Neural crest cell (in vitro differentiated cells): Measurements from ENCODE around the gene BCAN. TPM values are rescaled to one million over a fixed set of nuclear protein-coding genes. Genes with fewer than 3 reads are reported as not detected.

Experiments used
- DNase-seq: peaks from one replicate; pipeline ENCODE4 v3.0.0; 2021; ENCODE audit warnings: low read depth, mixed read lengths, low spot score
- H3K27ac Mint-ChIP-seq: one replicate; pipeline ENCODE4 v1.8.0; 2021; ENCODE audit warnings: mild to moderate bottlenecking, mixed read lengths; ENCODE audit not compliant: unreplicated experiment
- H3K27me3 Mint-ChIP-seq: 2 replicates; pipeline ENCODE4 v1.8.0; 2021; ENCODE audit warnings: low read depth, mild to moderate bottlenecking, mixed read lengths
- H3K36me3 Mint-ChIP-seq: 2 replicates; pipeline ENCODE4 v1.8.0; 2021; ENCODE audit warnings: low read depth, mild to moderate bottlenecking, mixed read lengths
- H3K4me1 Mint-ChIP-seq: 2 replicates; pipeline ENCODE4 v1.8.0; 2021; ENCODE audit warnings: mixed read lengths
- H3K4me3 Mint-ChIP-seq: one replicate; pipeline ENCODE4 v1.8.0; 2021; ENCODE audit warnings: mild to moderate bottlenecking, mixed read lengths
- H3K9me3 Mint-ChIP-seq: 2 replicates; pipeline ENCODE4 v1.8.0; 2021; ENCODE audit warnings: mixed read lengths
- total RNA-seq: library from RNA; stranded (reverse); gene quantifications from 2 replicates; pipeline ENCODE4 v1.2.1, GENCODE V29; 2021
- TF ChIP-seq, protein P1 (sequence below): fragments of 200-600 bp; sonication (generic); conservative IDR thresholded peaks from 2 replicates; pipeline ENCODE4 v1.5.0; 2021; ENCODE audit warnings: antibody characterized with exemption, mild to moderate bottlenecking

The BCAN gene
- total RNA-seq, 1 donor from 2014 or later: 2.4 TPM

DNA sequence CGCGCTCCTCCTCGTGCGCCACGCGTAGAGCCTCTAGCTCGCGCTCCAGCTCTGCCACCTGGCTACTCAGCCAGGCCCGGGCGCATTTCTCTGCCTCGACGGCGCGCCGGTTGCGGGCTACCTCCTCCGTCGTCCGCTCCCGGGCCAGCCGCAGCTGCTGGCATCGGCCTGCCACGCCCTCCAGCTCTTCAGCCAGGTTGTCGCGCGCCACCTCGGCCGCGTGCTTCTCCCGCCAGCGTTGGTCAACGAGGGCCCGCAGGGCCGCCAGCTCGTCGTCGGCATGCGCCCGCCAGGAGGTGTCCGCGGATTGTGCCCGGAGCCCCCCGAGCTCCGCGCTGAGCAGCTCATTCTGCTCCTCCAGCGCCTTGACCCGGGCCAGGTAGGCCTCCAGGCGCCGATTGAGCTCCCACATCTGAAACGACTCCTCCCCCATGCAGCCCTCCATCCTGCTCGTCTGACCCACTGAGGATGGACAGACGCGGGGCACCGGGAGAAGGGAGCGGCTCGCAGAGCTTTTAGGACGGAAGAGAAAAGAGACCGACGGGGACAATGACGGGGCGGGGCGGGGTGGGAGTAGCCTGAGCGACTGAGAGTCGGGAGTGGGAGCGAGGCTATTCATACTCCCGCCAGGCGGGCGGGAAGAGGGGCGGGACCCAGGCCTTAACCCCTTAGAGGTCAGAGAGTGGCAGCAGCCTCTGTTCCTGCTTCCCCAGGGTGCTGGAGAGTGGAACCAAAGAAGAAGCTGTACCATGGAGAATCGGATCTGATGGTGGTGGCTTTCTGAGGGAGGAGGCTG, 35.1 kb downstream of the BCAN start, which contains the start of gene NES:
NES (minus strand) TSS at position 588 of the 796 bp plus-strand sequence; CDS start at position 445, 143 bp downstream.
- TF ChIP-seq, protein P1, sequence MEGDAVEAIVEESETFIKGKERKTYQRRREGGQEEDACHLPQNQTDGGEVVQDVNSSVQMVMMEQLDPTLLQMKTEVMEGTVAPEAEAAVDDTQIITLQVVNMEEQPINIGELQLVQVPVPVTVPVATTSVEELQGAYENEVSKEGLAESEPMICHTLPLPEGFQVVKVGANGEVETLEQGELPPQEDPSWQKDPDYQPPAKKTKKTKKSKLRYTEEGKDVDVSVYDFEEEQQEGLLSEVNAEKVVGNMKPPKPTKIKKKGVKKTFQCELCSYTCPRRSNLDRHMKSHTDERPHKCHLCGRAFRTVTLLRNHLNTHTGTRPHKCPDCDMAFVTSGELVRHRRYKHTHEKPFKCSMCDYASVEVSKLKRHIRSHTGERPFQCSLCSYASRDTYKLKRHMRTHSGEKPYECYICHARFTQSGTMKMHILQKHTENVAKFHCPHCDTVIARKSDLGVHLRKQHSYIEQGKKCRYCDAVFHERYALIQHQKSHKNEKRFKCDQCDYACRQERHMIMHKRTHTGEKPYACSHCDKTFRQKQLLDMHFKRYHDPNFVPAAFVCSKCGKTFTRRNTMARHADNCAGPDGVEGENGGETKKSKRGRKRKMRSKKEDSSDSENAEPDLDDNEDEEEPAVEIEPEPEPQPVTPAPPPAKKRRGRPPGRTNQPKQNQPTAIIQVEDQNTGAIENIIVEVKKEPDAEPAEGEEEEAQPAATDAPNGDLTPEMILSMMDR: no peak
- H3K27me3 Mint-ChIP-seq: peaks cover 18% of the 10 kb centered on the region
- H3K27ac Mint-ChIP-seq: peak within 1 kb of the TSS; percentile 97
- peaks cover 53% of the 10 kb centered on the region for H3K4me1 Mint-ChIP-seq
- H3K4me3 Mint-ChIP-seq: peak within 1 kb of the TSS; percentile 93
- peak; percentile 81 for DNase-seq
- H3K9me3 Mint-ChIP-seq: no peaks in the 10 kb centered on the region
- peaks cover 17% of the 10 kb centered on the region for H3K36me3 Mint-ChIP-seq

DNA sequence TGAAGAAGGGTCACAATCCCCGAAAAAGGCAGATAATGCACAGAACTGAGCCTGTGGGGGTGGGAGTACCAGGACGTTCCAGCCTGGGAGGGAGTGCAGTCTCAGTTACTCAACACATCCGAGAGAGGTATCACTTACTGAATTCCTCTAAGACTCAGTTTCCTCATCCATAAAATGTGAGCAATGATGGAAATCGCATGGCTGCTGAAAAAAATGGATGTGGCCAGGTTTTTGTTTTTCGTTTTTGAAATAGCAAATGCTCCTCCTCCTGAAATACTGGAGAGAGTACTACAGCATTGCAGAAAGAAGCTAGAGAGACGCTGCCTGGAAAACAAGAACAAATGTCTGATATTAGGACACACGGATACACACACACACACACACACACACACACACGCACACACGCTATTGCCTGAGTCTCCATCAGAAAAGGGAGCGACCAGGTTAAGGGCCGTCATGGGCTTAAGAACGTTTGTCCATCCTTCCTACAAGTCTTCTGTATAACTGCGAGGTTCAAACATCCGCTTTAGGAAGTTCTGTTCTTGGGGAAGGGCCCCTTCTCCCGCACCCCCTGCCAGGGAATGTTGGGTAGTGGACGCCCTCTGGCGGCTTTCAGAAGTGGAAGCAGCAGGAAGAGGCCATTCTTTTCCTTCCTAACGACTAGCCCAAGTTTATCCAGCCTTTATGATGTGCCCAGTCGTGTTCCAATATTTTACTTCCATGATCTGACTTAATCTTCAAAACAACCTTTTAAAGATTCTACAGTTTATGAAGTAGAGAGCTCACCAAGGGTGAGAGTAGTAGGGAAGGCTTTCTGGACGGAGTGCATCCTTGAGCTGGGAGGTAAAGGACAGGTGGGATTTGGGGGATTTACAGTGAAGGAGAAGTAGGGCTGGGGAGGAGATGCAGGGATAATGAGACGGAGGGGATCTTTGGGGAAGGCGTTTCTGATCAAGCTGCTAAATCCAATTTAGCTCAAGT, 36.0 kb downstream of the BCAN start:
- Mint-ChIP-seq H3K36me3 (peaks cover 10% of the 10 kb centered on the region), H3K9me3 (no peaks in the 10 kb centered on the region), H3K27ac (peak overlapping the region; percentile 85), H3K4me3 (peak overlapping the region; percentile 87), H3K27me3 (peaks cover 18% of the 10 kb centered on the region), H3K4me1 (peaks cover 45% of the 10 kb centered on the region)
- TF ChIP-seq, protein P1: peak; percentile 85
- peak; percentile 67 for DNase-seq

DNA sequence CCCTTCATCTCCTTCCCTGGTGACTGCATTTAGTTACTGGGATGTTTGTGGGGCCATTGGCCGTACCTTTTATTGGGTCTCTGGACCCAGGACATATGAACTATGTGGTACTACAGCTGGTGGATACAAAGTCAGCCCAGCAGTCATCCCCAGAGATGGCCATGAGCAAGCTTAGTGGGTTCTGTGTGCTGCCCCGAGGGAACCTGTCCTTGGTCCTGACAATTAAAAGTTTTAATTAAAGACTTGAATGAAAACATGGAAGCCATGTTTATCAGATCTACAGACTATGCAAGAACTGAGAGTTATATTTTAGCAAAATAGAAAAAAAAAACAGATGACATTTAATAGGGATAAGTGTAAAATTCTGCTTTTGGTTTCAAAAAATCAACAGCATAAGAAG, 38.1 kb downstream of the BCAN start:
- Mint-ChIP-seq H3K9me3 (no peaks in the 10 kb centered on the region), H3K27ac (no peak overlapping the region), H3K4me1 (peaks cover 30% of the 10 kb centered on the region), H3K4me3 (peak overlapping the region; percentile 9), H3K36me3 (no peaks in the 10 kb centered on the region), H3K27me3 (peaks cover 10% of the 10 kb centered on the region)
- no peak for DNase-seq
- TF ChIP-seq, protein P1: no peak

DNA sequence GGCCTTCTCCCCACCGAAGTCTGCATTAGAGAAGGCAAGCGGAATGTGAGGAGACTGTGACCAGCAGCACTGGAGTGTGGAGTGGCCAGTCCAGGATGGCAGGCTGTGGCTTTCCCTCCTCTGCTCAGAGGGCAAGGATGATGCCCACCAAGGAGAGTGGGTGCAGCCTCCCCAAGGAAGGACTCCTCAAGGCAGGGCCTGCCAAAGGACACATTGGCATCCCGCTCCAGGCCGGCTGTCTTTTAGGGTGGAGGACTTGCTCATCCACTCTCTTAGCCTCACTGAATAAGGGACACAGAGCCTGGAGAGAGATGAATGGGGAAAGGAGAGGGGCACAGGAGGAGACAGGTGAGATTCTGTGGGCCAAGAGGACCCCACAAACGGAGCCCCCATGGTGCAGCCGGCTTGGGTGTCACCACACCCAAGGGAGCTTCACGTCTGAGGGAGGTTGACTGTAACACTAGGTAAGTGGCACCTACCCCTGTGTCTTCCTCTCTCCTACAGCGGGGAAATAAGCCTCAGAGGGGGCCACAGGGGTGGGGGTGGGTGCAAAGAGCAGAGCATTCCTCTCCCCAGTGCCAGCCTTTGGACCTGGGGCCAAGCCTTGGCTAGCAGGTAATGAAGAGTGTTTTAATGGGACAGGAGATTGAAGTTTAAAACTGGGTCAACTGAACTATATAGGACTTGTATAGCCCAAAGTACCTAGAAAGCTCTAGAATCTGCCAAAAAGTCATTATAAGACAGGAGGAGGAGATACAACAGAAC, 39.5 kb downstream of the BCAN start:
- no peaks in the 10 kb centered on the region for H3K36me3 Mint-ChIP-seq
- H3K27ac Mint-ChIP-seq: no peak overlapping the region
- no peaks in the 10 kb centered on the region for H3K9me3 Mint-ChIP-seq
- H3K4me1 Mint-ChIP-seq: peaks cover 21% of the 10 kb centered on the region
- no peak for DNase-seq
- TF ChIP-seq, protein P1: no peak
- peaks cover 10% of the 10 kb centered on the region for H3K27me3 Mint-ChIP-seq
- no peak overlapping the region for H3K4me3 Mint-ChIP-seq
